IgD-negative memory B cell (primary cell): ENCODE results near the gene OR6J1. TPM values are rescaled to one million over a fixed set of nuclear protein-coding genes. Genes with fewer than 3 reads are reported as not detected.
"Not testable (repeated sequence)": the region's sequence is repeated elsewhere in the genome, so short reads cannot be mapped to it uniquely, and the experiment has no call there.

Source experiments
- H3K27ac Mint-ChIP-seq, 3 donors: one replicate each; pipeline ENCODE4 v1.8.0; 2020 to 2022; ENCODE audit warnings: mild to moderate bottlenecking in 3 of 3, mixed read lengths in 3 of 3, moderate library complexity in 1 of 3
- H3K27me3 Mint-ChIP-seq: one replicate; pipeline ENCODE4 v1.8.0; 2021; ENCODE audit warnings: mixed read lengths
- H3K36me3 Mint-ChIP-seq: one replicate; pipeline ENCODE4 v1.8.0; 2020; ENCODE audit warnings: mild to moderate bottlenecking, mixed read lengths
- H3K4me1 Mint-ChIP-seq, 3 donors: one replicate each; pipeline ENCODE4 v1.8.0; 2020 to 2022; ENCODE audit warnings: mixed read lengths in 3 of 3, mild to moderate bottlenecking in 1 of 3
- H3K4me3 Mint-ChIP-seq, 4 donors: one replicate each; pipeline ENCODE4 v1.8.0; 2020 to 2022; ENCODE audit warnings: mild to moderate bottlenecking in 4 of 4, mixed read lengths in 4 of 4, moderate library complexity in 3 of 4
- H3K9me3 Mint-ChIP-seq, 3 donors: one replicate each; pipeline ENCODE4 v1.8.0; 2020 to 2021; ENCODE audit warnings: mixed read lengths in 3 of 3, mild to moderate bottlenecking in 1 of 3
- polyA plus RNA-seq: library from polyadenylated mRNA; unstranded; fragments of 300-500 nt; fragmentation: Illumina TruSeq; gene quantifications from one replicate; pipeline ENCODE4 v1.2.3, GENCODE V29; 2021

OR6J1 gene
- polyA plus RNA-seq, 1 donor from 2014 or later: not detected

- Mint-ChIP-seq H3K9me3 (no peaks in the 10 kb centered on the region), H3K36me3 (no peaks in the 10 kb centered on the region), H3K27me3 (no peaks in the 10 kb centered on the region), H3K4me1 (peaks cover 31 to 47% (median 38%) of the 10 kb centered on the region in 3 donors), H3K4me3 (peak overlapping the region; percentile 91 to 100 (median 98)), H3K27ac (peak overlapping the region; percentile 94 to 100 (median 99))
Measured at GRCh38 chr14:22588526-22589095, 55.5 kb downstream of the OR6J1 start.

- not testable (repeated sequence) for H3K27me3 Mint-ChIP-seq, H3K9me3 Mint-ChIP-seq, H3K36me3 Mint-ChIP-seq
- peaks cover 38 to 53% (median 42%) of the 10 kb centered on the region in 3 donors for H3K4me1 Mint-ChIP-seq
- H3K27ac Mint-ChIP-seq: peak overlapping the region; percentile 94 to 100 (median 99)
- H3K4me3 Mint-ChIP-seq: peak overlapping the region; percentile 91 to 100 (median 98)
Measured at GRCh38 chr14:22587677-22588422, 56.3 kb downstream of the OR6J1 start.

GRCh38 chr14:22587247-22587646 is 56.9 kb downstream of the OR6J1 start:
- no peaks in the 10 kb centered on the region for H3K36me3 Mint-ChIP-seq
- H3K4me3 Mint-ChIP-seq: peak overlapping the region; percentile 6 to 69 (median 46)
- peak overlapping the region; percentile 34 to 100 (median 47) for H3K27ac Mint-ChIP-seq
- peaks cover 38 to 56% (median 43%) of the 10 kb centered on the region in 3 donors for H3K4me1 Mint-ChIP-seq
- no peaks in the 10 kb centered on the region for H3K27me3 Mint-ChIP-seq
- no peaks in the 10 kb centered on the region for H3K9me3 Mint-ChIP-seq

GRCh38 chr14:22583994-22584393 is 60.2 kb downstream of the OR6J1 start:
- Mint-ChIP-seq H3K36me3 (peaks cover 2% of the 10 kb centered on the region), H3K27me3 (no peaks in the 10 kb centered on the region), H3K4me3 (peak overlapping the region in 1 of 4 donors; percentile 43), H3K27ac (peak overlapping the region in 2 of 3 donors; percentile 69 to 77), H3K9me3 (no peaks in the 10 kb centered on the region), H3K4me1 (peaks cover 42 to 56% (median 44%) of the 10 kb centered on the region in 3 donors)

Other genes starting within 250 kb of the OR6J1 start
- gene DAD1, start 55.1 kb downstream of the OR6J1 start, polyA plus RNA-seq: 420 TPM
- 9.0 TPM for gene ABHD4, start 46.1 kb downstream of the OR6J1 start, polyA plus RNA-seq
- 60.7 TPM for gene OXA1L, start 122.3 kb upstream of the OR6J1 start, polyA plus RNA-seq
- 24.0 TPM for gene SLC7A7, start 171.1 kb upstream of the OR6J1 start, polyA plus RNA-seq
- 200 TPM for gene MRPL52, start 185.5 kb upstream of the OR6J1 start, polyA plus RNA-seq
- not detected for gene MMP14, start 192.2 kb upstream of the OR6J1 start, polyA plus RNA-seq
- 113 TPM for gene LRP10, start 227.4 kb upstream of the OR6J1 start, polyA plus RNA-seq
- gene REM2, start 238.9 kb upstream of the OR6J1 start, polyA plus RNA-seq: 2.6 TPM